Measurements from ENCODE around the gene PLAGL1.

DNA sequence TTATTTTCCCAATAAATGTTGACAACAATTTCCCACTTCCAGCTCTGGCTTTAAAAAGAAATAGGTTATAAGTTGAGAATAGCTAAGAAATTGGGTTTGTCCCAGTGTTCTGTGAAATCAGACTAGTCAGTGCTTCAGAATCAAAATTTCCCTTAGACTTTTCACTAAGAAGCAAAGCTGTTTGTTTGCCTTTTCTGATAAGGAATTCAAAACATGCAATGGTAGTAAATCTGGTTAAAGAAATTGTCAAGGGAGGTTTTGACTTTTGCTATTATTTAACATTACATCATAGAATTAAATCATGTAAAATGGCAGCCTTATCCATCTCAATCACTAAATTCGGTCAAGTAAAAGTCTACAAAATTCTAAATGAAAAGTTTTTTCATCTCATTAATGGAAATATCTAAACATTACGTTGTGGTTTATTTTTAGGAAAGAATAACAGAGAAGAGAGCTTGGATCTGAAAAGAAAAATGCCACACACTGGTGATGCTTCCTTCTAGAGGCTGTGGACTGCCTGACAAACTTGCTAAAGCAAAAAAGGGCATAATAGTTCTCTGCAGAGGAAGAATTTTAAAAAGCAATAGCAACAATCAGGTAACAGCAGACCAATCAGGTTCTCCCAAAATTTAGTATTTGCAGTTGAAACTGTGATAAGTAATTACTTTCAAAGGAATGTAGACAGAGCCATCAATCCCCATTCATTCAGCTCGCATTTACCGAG, 36.4 kb downstream of the PLAGL1 start:
- TF ChIP-seq, protein P1, sequence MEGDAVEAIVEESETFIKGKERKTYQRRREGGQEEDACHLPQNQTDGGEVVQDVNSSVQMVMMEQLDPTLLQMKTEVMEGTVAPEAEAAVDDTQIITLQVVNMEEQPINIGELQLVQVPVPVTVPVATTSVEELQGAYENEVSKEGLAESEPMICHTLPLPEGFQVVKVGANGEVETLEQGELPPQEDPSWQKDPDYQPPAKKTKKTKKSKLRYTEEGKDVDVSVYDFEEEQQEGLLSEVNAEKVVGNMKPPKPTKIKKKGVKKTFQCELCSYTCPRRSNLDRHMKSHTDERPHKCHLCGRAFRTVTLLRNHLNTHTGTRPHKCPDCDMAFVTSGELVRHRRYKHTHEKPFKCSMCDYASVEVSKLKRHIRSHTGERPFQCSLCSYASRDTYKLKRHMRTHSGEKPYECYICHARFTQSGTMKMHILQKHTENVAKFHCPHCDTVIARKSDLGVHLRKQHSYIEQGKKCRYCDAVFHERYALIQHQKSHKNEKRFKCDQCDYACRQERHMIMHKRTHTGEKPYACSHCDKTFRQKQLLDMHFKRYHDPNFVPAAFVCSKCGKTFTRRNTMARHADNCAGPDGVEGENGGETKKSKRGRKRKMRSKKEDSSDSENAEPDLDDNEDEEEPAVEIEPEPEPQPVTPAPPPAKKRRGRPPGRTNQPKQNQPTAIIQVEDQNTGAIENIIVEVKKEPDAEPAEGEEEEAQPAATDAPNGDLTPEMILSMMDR (IDR thresholded peaks at IDR 0.05; ENCODE audit: low read depth, low read length, missing input control) = no peak
- TF ChIP-seq TAF1 (conservative IDR thresholded peaks at IDR 0.05) (no peak), JUND (IDR thresholded peaks at IDR 0.05) (no peak), SP1 (IDR thresholded peaks at IDR 0.05) (no peak), NR2F2 (IDR thresholded peaks at IDR 0.05) (no peak), ZBTB33 (IDR thresholded peaks at IDR 0.05) (no peak), YY1 (IDR thresholded peaks at IDR 0.05) (no peak), FOXA1 (IDR thresholded peaks at IDR 0.05) (no peak), GABPA (IDR thresholded peaks at IDR 0.05 in 1 of 2, conservative IDR thresholded peaks at IDR 0.05 in 1 of 2) (no peak), EGR1 (IDR thresholded peaks at IDR 0.05; ENCODE audit: low read depth in 2 of 2) (no peak), HNF4G (IDR thresholded peaks at IDR 0.05) (no peak)
- TF ChIP-seq, protein P2, sequence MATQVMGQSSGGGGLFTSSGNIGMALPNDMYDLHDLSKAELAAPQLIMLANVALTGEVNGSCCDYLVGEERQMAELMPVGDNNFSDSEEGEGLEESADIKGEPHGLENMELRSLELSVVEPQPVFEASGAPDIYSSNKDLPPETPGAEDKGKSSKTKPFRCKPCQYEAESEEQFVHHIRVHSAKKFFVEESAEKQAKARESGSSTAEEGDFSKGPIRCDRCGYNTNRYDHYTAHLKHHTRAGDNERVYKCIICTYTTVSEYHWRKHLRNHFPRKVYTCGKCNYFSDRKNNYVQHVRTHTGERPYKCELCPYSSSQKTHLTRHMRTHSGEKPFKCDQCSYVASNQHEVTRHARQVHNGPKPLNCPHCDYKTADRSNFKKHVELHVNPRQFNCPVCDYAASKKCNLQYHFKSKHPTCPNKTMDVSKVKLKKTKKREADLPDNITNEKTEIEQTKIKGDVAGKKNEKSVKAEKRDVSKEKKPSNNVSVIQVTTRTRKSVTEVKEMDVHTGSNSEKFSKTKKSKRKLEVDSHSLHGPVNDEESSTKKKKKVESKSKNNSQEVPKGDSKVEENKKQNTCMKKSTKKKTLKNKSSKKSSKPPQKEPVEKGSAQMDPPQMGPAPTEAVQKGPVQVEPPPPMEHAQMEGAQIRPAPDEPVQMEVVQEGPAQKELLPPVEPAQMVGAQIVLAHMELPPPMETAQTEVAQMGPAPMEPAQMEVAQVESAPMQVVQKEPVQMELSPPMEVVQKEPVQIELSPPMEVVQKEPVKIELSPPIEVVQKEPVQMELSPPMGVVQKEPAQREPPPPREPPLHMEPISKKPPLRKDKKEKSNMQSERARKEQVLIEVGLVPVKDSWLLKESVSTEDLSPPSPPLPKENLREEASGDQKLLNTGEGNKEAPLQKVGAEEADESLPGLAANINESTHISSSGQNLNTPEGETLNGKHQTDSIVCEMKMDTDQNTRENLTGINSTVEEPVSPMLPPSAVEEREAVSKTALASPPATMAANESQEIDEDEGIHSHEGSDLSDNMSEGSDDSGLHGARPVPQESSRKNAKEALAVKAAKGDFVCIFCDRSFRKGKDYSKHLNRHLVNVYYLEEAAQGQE (IDR thresholded peaks at IDR 0.05) = no peak
- TF ChIP-seq, protein P3, sequence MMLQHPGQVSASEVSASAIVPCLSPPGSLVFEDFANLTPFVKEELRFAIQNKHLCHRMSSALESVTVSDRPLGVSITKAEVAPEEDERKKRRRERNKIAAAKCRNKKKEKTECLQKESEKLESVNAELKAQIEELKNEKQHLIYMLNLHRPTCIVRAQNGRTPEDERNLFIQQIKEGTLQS (IDR thresholded peaks at IDR 0.05) = no peak
- TF ChIP-seq, protein P4, sequence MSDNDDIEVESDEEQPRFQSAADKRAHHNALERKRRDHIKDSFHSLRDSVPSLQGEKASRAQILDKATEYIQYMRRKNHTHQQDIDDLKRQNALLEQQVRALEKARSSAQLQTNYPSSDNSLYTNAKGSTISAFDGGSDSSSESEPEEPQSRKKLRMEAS (IDR thresholded peaks at IDR 0.05) = no peak
